Measurements from ENCODE around the gene KRTAP25-1.

KRTAP25-1 gene, protein sequence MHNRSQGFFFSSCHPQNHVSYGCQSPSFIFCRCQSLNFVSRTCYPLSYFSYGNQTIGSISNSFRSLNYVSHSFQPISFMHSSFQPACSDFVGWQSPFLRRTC

DNA sequence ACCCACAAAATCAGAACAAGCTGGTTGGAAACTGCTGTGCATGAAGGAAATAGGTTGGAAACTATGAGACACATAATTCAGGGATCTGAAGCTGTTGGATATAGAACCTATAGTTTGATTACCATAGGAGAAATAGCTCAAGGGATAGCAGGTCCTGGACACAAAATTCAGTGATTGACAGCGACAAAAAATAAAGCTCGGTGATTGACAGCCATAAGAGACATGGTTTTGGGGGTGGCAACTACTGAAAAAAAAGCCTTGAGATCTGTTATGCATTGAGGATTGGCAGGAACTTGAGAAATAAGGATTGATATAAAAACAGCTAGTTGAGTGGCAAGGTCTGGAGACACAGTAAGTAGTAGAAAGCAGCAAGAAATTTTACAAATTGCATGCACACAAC is at the start of gene KRTAP25-1:
TSS of gene KRTAP25-1 (minus strand) at position 300 of the 400 bp plus-strand sequence. CDS start at position 276, 24 bp downstream.
- DNase-seq, result no peak

DNA sequence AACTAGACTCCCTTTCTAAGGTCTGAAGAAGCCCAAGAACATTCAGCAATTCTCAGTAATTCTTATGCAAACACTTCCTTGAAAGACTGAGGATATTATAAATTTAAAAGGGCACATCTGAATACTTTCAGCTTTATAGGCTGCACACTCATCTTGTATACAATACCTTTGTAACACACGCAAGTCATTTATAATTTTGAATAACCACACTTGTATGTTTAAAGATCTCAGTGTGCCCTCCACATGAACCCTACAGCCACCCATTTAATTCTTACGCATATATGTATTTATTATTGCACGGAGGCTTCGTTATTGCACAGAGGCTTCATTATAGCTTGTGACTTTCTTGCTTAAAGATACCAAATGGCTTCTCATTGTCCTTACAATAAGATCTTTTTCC is 49.4 kb upstream of the KRTAP25-1 start:
- no peak for DNase-seq

DNA sequence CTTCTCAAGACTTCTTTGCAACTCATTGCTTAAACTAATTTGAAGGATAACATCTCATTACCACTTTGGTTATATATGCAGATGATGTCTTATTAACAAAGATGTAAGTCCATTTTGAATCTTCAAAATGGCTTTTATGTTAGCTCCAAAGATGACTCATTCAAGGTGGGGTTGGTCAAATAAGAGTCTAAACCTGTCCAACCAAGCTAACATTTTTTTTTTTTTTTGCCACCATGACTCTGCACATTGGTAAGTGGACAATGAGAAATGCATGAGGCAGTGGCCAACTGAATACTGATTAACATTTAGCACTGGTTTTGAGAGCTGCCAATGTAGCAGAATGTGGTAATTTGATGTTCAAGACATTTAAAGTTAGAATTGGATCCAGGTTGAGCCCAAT is 48.5 kb upstream of the KRTAP25-1 start:
- DNase-seq, result no peak

DNA sequence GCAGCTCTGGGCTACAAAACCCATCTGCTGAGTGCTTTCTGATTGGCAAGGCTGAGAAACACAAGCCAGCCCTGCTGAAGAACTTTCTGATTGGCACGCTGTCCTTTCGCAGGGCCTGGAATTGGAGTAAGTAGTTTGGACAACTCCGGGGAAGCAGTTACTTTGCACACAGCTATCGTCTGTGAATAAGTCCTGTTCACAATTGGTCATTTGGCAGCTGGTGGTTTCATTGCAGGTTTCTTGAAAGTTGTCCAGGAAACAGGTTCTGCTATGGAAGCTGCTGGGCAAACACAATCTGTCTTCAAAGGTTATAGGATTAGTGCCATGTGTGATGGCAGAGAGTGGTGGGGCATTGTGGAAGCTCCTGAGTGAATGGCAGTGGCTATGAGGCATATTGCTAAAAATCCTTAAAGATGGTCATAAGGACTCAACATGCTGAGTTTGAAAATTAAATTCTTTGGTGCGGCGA is 48.0 kb upstream of the KRTAP25-1 start, which contains the start of gene KRTAP27-1:
TSS of gene KRTAP27-1 (minus strand) at position 419 of the 469 bp plus-strand sequence. CDS start at position 393, 26 bp downstream.
- no peak for DNase-seq

DNA sequence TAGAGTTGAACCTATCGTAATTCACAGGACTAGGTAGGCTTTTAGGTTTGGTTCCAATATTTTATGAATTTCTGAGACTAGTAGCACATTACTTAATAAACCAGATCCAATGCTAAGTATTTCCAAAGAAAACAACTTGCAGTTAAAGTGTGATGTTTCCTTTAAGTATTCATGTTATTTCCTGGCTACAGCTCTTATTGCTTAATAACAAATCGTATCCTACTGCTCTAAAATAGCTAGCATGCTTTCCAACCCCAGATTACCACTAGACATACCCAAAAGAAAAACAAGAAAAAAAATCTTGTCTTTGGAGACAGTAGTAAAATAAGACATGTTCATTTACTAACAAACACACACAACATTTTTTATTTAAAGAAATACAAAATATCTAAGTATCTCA is 47.3 kb upstream of the KRTAP25-1 start:
- DNase-seq, result no peak

DNA sequence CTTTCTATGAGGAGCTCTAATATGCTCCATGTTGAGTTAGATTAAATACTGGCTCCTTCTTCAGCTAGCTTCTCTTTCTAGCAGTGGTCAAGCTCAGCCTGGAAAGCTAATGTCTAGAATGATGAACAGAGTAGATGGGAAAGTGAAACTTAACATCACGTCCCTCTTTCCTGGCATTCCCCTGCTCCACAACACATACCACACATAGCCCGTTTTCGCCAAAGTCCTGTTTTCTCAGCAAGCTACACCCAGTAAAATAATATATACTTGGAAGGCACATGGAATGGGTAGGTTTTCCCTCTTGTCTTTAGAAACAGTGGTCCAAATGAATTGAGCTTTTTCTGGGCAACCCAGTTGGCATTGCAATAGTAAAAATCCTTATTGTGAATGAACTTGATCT is 44.4 kb upstream of the KRTAP25-1 start:
- no peak for DNase-seq

DNA sequence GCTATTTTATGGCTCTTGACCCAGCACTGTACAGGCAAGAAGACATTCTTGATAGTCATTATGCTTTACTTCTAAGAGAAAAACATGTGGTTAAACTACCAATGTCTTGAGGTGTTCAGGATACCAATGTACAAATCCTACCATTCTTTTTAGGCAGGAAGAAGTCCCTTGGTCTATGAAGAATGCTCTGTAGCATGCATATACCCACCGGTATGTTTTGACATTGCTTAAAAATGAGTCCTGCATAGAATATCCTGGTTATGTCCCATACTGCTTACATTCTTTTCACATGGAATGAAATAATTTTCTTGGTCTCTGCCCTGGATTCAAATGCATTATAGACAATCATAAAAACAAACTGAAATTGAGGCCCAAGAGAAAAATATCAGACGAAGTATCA is 43.4 kb upstream of the KRTAP25-1 start:
- DNase-seq, result no peak

DNA sequence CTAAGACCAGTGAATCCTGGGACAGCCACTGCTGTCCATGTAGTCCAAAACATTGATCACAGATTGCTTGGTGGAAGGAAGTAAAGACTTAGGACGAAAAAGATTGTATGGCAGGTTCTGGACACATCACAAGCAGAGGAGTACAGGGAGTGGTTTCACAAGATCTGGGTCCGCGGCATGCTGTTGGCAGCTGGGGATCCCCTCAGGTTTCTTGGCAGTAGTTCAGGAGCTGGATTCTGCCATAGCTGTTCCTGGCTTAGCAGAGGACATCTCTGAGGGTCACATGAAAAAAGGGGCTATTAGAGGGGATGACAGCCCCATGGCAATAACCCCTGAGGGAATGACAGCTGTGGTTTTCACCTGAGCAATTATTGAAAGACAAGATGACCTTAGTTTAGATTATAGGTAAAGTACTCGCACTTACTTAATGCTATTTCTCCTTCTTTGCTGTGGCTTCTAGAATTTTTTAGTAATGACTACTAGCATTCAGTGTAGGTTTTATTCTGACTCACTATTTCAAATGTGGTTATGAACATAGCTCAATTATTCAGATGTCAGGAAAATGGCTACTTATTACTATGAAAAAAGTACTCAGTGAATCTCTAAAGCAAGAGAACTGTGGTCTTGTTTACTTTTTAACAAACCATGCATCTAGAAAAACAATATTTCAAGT is 40.0 kb upstream of the KRTAP25-1 start:
- DNase-seq, result no peak

DNA sequence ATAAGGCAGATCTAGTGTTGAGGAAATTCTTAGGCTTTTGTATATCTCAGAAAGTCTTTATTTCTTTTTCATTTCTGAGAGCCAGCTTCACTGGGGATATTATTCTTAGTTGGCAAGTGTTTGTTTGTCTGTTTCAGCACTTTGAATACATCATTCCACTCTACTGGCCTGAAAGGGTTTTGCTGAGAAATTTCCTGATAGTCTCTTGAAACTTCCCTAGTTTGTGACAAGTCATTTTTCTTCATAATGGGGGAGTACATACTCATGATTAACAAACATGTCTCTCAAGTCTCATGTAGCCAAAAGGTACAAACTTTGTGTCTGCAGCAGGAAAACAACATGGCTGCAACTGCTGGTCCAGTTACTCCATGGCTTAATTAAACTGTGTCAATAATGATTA is 37.1 kb upstream of the KRTAP25-1 start:
- DNase-seq, result no peak

DNA sequence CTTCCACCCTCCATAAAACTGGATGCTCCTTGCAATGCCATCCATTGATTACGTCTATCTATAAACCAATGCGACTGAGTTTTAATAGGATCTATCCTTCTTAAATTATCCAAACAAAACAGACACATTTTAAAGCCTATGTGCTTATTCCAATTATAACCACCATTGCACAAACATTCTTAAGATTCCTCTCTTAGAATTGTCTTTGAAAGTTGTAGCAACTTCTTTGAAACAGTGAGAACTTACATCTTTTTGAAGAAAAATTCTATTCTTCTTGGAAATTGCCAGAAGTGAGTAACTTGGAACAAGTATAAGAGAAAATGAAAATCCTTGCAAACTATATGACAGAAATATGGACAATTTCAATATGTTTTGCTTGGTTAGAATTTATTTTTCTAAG is 30.9 kb upstream of the KRTAP25-1 start, which contains the start of gene KRTAP26-1:
TSS of gene KRTAP26-1 (minus strand) at position 101 of the 400 bp plus-strand sequence. CDS start 280 bp downstream, outside the sequence.
- DNase-seq, result no peak

DNA sequence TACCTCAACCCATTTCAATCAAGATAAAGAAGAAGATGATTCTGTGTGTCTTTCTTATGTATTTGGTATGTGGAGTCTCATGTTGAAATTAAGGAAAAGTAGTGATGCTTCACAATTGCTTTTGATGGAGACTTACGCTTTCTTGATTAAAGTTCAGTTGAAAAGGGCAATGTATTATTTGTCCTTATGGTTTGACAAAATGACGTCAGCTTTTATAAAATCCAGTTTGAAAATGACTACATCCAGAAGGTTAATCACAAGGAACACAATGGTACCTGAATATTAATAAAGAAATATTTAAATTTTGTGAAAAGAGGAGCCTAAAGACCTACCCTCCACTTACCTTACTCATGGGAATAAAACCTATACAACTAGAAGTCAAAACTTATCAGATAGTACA is 26.4 kb upstream of the KRTAP25-1 start:
- no peak for DNase-seq

DNA sequence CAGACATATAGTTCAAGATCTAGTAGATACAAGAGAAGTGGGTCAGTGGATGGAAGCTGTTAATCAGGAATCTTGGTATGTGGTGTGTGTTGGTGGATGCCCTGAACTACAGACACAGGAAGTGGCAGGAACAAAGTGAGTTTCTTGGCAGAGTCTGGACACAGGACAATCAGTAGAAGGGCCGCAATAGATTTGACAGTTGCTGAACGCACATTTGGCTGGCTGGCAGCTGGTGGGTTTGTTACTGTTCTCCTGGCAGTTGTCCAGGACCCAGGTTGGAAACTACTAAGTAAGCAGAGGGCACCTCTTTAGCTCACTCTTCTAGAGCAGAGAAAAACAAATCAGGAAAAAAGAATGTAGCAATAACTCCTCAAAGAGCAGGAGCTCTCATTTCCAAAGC is 17.6 kb upstream of the KRTAP25-1 start:
- DNase-seq, result no peak

DNA sequence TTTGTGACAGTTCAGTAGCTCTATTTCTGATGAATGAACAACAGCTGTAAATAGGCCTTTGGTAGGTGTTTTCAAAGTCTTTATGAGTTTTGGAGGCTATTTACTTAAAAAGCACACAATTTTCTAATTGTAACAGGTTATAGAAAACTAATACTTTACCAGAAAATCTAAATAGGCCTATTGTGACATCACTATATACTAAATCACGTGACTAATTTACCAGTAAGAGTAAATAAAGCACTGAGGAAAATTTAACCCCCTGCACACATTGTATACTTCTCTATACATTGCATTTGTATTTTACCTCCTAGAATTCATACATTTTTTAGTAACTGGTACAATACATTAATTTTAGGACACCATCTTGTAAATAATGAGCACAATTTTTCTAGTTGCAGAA is 15.8 kb upstream of the KRTAP25-1 start:
- no peak for DNase-seq

DNA sequence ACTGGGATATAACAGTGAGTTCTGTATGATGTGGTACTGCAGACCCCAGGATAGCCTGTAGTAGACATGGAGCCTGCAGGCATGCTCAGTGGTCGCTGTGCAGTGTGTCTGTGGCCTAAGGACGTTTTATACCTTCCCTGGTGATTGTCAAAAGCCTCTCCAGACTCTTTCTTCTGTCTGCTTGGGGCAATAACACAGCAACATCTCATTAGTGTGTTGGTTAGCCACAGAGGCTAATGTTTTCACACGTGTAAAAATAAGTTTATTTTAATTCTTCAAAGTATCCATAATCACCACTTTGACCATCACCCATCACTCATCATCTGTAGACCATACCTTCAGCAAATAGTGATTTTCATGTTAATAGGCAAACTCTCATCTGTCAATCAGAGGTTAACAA is 6.5 kb downstream of the KRTAP25-1 start, which contains the start of gene KRTAP24-1:
TSS of gene KRTAP24-1 (minus strand) at position 101 of the 400 bp plus-strand sequence. CDS start at position 83, 18 bp downstream.
- DNase-seq, result no peak

DNA sequence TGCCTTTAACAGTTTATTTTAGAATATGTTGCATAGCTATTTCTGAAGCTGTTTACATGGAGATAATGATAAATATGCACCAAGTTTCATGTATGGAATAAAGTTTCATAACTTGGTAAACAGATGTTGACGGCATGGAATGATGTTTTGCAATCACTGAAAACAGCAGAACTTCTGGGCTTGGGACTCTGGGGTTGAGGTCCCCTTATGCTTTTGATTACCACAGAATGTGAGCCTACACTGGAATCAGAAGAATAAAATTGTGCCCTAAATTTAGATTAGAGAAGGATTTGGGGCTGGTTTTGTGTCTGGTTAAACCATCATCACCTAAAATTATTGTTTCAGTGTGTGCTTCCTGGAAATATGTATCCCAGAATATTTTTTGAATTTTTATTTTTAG is 17.7 kb downstream of the KRTAP25-1 start:
- DNase-seq, result no peak

DNA sequence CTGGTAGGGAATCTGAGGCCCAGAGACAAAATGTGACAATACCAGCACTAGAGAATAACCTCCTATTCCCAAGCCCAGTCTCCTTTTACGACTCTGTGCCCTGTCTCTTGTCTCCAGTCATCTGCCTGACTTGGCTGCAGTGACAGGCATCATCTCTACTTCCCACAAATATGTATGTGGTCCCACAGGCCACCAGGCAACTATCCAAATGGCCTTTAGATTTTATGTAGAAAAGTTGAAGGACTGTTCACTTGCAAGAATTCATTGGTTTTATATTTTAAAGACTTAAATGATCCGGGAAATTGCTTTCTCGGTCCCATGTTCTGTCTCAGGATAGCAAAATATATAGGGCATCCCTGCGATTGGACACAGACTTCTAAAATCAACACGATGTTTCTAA is 18.2 kb downstream of the KRTAP25-1 start:
- DNase-seq, result no peak

DNA sequence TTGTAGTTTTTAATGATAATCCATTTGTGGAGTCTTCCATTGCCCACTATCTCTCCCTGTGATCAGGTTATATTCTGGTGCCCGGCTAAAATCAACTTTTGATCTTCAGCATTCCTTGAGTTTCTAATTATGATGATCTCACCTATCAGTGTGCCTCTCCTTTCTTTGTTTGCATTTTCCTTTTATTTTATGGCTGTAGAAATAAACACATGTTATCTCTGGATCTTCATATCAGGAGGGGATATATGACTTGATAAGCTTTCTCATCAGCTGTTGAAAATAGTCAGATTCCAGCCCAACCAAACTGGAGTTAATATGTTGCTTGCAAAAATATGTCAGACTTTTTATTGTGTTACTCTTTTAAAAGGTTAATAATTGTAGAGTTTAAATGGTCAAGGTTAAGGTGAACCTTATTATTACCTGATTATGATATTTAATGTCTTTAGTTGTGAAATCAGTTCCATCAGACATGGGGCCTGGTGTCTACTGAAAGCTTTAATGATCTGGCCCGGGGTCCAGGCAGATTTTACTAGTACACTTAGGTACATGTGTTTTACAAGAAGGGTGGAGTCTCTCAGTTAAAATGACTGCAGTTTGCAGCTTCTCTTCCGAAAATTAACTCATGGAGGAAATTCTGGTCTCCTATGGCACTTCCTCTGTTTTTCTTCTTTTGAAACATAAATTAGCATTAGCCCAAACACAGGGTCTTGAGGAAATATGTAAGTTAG is 19.3 kb downstream of the KRTAP25-1 start:
- no peak for DNase-seq

DNA sequence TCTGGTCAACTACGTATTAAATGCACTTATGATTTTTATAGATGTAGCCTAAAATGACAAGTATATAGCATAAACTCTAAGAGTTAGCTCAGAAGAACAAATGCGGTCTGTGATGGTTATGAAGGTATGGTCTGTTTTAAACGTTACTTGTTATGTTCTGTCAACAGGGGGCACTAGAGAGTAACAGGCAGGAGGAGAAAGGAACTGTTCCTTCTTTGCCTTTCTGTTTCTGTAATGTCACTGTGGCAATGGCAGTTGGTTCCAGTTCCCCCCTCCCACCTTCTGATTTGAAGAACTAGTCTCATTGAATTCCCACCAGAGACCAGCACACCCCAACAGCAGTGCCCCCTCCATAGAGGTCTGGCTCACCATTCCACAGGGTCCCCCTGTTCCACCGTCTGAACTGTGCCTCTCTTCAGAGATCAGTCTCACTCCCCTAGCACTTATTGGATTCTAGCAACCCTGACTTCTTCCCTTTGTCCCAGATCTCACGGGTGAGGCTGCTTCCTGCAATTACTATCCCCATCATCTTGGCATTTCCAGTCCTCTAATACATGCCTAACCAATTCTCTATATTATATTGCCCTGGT is 20.6 kb downstream of the KRTAP25-1 start:
- no peak for DNase-seq

DNA sequence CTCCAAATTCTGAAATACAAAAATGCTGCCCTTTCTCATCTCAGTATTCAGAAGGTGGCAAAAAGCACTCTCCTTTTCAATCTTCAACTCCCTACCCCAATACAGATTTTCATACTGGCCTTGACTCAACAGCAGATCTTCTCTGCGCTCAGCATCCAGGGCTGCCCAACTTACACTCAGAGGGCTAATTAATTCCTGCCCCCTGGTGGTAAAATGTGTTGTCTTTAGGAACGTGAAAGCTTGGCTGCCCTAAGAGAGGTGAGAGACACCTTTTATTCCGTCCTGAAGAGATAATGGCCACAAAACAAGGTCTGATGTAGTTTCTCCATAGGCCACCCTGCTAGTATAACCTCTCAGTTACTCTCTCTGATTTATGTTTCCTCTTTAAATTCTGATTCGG is 31.5 kb downstream of the KRTAP25-1 start:
- no peak for DNase-seq

DNA sequence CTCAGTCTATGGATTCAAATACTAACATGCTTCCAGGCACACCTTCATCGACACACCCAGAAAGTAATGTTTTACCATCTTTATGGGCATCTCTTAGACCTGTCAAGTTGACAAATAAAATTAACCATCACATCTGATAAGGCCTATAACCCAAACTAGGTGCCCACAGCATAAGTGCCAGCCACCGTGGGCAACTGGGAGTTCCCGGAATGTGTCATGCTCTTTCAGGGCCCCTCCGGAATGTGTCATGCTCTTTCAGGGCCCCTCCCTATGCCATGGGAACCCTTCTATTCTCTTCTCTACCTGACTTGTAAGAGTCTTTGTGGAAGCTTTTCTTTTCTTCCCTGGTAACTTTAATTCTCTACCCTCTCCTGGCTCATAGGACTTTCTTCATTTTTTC is 33.2 kb downstream of the KRTAP25-1 start:
- DNase-seq, result no peak

DNA sequence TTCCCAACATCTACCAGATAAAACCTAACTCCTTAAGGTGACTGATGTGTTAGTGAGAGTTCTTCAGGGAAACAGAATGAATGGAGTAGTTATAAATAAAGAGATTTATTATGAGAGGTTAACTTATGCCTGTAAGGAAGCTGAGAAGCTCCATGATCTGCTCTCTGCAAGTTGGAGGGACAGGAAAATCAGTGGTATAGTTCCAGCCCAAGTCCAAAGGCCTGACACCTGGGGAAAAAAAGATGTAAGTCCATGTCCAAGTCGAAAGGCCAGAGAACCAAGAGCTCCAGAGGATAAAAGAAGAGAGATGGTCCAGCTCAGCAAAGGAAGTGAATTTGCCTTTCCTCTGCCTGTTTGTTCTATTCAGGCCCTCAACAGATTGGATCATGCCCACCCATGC is 33.6 kb downstream of the KRTAP25-1 start:
- no peak for DNase-seq

DNA sequence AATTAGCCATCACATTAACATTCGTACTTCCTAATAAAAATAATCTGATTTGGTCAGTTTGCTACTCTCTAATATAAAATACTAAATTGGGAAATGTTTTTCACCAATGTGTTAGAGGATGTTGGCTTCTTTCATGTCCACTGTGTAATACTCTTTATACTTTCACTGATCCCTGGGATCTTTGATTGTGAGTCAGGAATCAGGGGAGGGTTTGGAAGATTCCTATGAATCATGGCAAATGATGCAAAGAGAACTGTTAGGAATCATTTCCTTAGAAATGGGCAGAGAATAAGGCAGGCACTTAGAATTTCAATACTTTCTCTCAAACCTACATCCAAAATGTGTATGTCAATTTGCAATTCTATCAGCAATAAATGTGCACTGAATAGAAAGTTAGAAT is 37.5 kb downstream of the KRTAP25-1 start:
- DNase-seq, result no peak

DNA sequence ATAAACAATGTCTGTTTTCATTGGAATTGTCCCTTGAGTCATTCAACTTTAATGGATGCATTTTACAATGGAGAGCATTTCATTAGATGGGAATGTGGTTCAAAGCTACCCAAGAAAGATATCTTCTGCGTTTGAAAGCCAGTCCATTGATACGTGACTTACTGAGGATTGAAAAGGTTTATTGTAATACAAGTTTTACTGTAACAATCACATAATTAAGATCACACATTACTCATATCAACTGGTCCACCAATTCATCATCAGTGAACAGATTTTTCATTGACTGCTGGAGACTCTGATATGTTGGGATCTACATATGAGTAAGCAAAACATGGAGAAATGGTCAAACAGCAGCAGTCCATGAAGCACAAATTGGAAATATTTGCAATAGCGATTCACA is 39.4 kb downstream of the KRTAP25-1 start:
- DNase-seq, result no peak

DNA sequence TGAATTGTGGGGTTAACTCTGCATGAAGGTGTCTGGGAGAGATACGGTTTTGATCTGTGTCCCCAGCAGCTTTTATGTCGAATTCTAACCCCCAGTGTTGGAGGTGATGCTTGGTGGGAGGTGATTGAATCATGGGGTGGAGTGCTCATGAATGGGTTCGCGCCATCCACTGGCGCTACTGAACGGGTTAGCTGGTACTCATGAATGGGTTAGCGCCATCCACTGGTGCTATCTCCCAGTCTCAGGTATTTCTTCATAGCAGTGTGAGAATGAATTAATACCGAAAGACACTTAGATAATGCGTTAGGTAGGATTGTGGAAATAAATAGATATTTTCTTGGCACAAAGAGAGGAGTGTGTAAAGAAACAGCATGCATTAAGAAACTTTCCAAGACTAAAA is 40.5 kb downstream of the KRTAP25-1 start:
- DNase-seq, result no peak
